Iris pigment epithelial cell (primary cell): ENCODE data around the gene TOP2B.

ENCODE experiments used
- DNase-seq: peaks from one replicate; pipeline ENCODE4 v3.0.0-alpha.2; 2011; ENCODE audit warnings: low read depth

TOP2B gene

DNA sequence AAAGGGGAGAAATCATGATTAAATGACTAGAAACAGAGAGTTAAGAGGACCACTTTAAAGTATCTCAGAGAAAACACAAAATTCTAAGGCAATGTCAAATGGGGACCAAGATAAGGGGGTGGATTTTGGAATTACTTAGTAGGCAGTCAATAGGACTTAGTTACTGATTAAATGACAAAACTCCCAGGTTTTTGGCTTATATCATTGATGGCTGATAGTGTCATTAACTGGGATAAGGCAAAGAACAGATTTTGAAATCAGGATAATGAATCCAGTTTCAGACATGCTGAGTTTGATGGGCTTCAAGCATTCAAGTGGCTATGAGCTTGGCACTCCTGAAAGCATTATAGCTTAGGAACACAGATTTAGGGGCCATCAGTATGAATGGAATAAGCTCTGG is 53.9 kb downstream of the TOP2B start:
- DNase-seq, result no peak

- no peak for DNase-seq
Observed at GRCh38 chr3:25610167-25610566, 54.5 kb downstream of the TOP2B start.

- peak; percentile 96 for DNase-seq
Observed at GRCh38 chr3:25604107-25604805, 60.5 kb downstream of the TOP2B start.

DNA sequence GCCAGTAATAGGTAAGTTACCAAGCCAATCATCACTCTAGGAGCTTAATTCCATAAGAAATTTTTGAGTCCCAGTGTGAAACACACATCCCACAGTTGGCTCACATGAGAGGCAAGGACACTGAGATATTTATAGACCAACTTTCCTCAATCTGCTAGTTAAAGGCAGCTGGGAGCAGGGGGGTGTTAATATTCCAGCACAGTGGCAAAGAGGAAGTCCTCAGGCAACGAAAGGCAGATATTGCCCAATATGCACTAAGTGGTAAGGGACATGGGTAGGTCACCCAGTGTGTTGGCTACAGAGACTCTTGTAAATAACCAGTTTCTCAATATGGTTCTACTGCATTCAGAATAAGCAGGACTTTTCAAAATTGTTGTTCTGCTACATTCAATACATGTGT is 61.0 kb downstream of the TOP2B start:
- peak; percentile 39 for DNase-seq

- DNase-seq, result no peak
Observed at GRCh38 chr3:25597535-25598101, 67.1 kb downstream of the TOP2B start.

GRCh38 chr3:25594007-25594502 is 70.7 kb downstream of the TOP2B start:
- DNase-seq, result peak; percentile 82

GRCh38 chr3:25593001-25593400 is 71.7 kb downstream of the TOP2B start:
- no peak for DNase-seq

DNA sequence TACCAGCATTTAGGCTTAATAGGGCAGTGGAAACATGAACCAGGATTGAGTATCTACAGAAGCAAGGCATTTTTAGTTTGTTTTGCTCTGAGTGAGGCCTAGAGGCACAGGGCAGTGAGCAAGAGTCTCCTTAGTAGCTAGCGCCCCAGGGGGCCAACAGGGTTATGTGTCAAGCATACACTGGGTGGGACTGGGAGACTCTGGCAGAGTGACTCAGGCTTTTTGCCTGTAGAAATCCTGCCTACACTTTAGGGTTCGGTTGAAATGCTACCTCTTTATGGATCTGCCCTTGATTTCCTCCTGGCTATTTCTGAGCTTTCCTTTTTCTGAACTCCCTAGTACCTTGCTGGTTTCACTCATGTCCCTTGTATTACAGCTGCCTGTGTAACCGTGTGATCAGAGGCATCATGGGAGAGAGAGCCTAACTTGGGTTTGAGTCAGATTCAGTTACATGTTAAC is 72.2 kb downstream of the TOP2B start:
- DNase-seq, result peak; percentile 95

DNA sequence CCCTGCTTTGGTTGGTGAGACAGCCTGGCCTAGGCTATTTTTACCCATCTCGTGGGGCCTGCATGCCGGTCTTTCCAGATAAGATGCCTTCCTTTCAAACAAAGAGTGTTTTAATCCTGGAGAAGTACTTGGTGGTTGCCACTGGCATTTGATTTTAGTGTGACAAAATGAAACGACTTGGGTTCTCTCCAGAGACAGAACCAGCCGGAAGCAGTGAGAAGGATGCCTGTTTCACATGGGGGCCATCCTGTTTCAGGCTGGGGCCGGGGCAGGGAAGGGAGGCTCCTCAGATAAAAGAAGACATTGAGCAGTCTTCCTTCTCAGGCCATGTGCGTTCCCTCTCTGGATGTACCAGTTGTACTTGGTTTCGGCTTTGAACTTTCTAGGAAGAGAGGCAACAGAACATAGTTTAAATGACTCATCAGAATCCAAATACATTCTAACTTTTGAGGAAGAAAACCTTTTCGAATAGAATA is 74.9 kb downstream of the TOP2B start:
- peak; percentile 70 for DNase-seq

GRCh38 chr3:25589104-25589782 is 75.5 kb downstream of the TOP2B start:
- peak; percentile 33 for DNase-seq

- DNase-seq, result no peak
Observed at GRCh38 chr3:25588441-25589103, 76.1 kb downstream of the TOP2B start.

GRCh38 chr3:25587975-25588374 is 76.7 kb downstream of the TOP2B start:
- no peak for DNase-seq

DNA sequence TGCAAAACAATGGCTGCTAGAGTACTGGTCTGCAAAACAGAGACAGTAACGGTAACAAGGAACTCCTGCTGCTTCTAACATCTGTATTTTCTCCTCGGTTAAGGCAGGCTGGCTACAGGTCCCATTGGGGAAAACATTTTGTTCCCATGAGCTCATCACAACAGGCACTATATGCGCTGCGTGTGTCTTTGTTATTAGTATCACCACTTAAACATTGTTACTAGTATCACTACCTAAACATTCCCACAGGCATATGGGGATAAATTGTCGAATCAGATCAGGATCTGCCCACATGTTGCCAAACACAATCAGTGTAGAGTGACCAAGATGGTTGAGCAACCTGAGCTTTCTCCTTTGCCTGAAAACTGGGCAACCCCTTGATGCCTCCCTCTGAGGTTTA is 77.2 kb downstream of the TOP2B start:
- DNase-seq, result peak; percentile 77

DNA sequence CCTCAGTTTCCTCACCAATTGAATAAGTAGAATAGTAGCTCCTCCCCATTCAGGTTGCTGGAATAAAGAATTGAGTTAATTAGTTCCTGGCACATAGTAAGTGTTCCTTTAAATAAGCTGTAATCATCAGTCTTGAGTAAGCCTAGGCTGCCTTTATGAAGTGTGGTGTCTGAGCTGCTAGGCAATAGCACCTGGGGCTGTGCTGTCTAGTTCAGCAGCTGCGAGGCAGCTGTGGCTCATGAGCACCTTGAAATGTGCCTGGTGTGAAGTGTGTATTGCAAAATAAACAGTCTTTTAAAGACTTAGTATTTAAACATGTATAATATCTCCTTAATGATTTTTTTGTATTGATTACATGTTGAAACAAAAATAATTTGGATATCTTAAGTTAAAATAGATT is 77.6 kb downstream of the TOP2B start:
- peak; percentile 44 for DNase-seq

DNA sequence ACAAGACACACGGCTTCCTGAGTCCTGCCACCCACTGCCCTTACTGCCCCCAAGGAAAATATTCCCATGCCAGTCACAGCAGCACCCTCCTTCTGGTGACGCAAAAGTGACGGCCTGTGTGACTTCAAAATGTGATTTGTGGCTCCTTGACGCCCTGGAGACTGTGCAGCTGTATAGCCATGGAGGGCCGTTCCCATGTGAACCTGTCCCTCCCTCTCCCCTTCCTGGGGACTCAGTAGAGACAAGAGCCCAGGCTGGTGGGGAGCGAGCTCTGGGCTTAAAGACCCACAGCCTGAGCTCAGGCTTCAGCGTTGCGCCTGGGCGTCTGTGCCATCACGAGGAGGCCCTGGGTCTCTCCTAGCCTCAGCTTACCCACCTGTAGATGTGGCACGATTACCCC is 78.2 kb downstream of the TOP2B start:
- DNase-seq, result no peak

DNA sequence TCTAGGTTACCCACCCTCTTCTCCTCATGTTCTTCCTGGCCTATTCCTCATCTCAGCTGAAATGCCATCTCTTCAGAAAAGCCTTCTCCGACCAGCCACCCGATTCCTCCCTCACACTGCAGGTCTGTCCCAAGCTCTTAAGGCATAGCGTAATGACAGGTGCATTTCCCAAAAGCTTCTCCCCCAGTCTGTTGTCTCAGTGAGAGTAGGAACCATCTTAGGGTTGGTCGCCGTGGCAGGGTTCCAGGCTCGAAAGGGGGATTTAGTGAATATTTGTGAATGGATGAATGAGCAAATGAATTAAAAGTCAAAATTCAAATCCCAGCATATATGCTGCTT is 78.6 kb downstream of the TOP2B start:
- no peak for DNase-seq

DNA sequence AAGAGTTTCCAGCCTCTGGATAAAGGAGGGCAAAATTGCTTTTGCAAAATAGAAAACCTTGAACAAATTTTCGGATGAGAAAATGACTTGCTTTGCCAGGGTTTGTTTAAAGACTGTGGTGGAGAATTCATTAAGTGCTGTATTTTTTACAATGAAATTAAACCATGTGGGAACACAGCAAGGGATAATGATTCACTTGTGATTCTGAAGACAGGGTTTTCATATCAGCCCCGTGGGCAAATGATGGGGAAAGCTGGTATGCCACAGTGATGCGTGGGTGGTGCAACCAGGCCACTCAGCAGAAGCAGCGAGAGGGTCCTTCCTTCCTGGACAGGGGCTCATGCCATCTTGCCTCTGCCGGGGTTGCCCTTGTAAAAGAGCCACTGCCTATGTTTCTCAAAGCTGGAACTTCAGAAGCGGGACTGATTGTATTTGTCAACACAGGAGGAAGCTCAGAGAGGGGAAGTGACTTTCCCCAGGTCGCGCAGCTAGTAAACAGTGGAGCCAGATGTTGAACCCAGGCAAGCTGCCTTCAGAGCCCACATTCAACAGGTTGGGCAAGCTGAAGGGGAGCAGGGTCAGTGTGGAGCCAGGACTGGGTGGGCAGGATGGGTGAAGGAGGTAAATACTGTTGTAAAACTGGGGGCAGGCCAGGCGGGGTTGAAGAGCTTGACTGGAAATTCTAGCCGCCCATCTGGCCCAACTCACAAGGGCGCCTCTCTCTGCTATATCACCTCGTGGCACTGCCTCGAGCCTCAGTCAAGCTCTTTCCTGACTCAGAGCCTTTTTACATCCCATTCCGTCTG is 79.1 kb downstream of the TOP2B start:
- no peak for DNase-seq

DNA sequence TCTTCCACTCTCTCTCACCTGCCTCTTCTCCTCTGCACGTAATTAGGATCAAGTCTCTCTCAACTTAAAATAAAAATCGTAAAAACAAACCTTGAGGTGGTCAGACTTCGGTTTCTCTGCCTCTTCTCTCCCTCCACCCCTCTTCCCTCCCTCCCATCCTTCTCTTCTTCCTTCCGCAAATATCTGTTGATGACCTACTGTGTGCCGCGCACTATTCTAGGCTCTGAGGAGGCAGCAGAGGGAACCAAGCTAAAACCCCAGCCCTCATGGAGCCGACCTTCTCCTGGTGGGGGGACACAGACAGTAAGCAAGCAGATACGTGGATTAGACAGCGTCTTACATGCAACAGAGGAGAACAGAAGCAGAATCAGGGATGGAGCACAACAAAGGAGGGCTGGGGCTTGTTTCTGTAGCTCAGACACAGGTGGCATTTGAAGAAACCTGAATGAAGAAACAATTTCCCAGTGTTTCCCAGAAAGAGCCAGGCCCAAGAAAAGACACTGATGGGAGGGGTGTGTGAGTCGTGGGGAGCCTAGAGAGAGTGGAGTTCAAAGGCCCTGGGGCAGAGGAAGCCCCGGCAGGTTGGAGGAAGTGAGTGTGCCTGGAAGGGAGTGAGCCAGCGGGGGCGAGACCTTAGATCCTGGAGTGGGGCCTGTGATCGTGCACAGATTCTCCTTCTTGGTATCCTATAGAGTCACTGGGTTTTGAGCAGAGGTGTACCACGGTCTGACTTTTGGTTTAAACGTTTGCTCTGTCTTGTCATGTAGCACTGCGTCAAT is 80.5 kb downstream of the TOP2B start:
- no peak for DNase-seq

DNA sequence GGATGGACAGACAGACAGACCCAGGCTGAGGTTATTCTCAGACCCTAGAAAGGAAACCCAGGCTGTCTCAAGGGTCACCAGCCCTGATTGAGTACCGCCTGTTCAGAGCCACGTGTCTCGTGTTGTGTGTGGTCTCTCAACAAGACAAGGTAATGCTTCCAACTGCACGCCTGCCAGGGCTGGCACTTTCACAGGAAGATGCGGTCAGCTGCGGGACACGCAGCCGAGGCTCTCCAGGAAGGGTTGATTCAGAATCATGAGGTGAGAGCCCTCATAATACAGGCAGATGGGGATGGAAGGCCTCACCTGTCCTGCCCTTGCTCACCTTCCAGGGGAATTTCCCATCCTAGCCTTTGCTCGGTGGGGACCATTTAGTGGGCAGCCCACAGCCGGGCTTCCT is 81.4 kb downstream of the TOP2B start:
- DNase-seq, result no peak

- peak; percentile 93 for DNase-seq
Observed at GRCh38 chr3:25582242-25582641, 82.5 kb downstream of the TOP2B start.

DNA sequence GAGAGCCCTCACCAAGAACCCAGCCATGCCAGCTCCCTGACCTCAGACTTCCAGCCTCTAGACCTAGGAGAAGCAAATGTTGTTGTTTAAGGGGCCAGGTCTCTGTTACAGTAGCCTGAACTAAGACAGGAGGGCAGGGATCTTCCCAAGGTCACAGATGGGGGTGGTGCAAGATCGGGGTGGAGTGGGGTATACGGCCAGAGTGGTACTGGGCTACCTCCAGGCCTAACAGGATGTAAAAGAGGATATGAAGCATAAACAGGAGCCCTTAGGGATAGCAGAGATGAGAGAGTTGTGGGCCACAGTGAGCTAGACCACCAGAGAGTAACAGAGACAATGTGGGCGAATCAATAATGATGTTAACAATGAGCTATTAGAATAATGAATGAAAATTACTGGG is 82.9 kb downstream of the TOP2B start:
- no peak for DNase-seq
